Measurements from ENCODE around the gene PPM1A.

PPM1A gene

DNA sequence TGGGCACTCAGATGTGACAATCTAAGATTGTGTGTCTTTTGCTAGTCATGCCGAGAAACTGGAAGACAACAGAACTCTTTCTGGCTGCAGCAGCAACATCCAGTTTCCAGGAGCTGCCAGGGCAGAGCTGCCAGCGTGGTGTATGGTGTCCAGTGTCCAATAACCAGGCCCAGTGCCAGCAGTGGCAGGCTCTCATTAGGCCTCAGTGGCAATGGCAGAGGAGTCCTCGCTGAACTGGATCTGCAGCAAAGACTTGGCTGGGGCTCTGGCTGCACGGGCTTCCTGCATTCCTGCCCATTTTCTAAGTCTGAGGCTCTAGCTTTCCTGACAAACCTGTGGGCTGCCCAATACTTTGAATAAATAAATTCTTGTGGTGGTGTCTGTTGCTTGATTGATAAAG is 26.2 kb upstream of the PPM1A start:
- H3K4me2 ChIP-seq = no peak overlapping the region
- H3K4me3 ChIP-seq = no peak overlapping the region
- H4K20me1 ChIP-seq = no peaks in the 10 kb centered on the region
- no peak for TF ChIP-seq Cebpa-rat (IDR thresholded peaks at IDR 0.05)
- no peak overlapping the region for H3K9ac ChIP-seq
- H3K9me3 ChIP-seq (replicated peaks in 1 of 11) = no peaks in the 10 kb centered on the region
- no peaks in the 10 kb centered on the region for H3K36me3 ChIP-seq
- peaks cover 0 to 4% (median 0%) of the 10 kb centered on the region in 10 experiments; a peak in 1 of 20 replicates for H3K4me1 ChIP-seq
- no peak overlapping the region for H3K27ac ChIP-seq
- no peaks in the 10 kb centered on the region for H3K27me3 ChIP-seq

DNA sequence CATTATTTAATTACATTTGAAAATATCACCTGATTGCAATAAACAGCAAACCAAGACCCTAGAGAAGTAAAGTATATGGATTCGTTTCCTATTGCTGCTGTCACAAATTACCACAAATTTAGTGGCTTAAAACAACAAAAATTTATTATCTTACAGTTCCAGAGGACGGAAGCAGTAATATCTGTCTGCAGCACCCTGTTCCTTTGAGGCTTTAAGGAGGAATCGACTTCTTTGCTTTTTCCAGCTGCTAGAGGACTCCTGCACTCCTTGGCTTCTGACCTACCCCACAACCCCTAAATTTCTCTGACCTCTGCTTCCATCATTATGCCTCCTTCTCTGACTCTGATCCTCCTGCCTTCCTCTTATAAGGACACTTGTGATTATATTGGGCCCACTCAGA is 23.8 kb upstream of the PPM1A start:
- Histone ChIP-seq H3K4me1 (peaks cover 0 to 17% (median 6%) of the 10 kb centered on the region in 10 experiments; a peak in 8 of 20 replicates), H3K9ac (no peak overlapping the region), H3K9me3 (replicated peaks in 1 of 11) (no peaks in the 10 kb centered on the region), H3K27me3 (no peaks in the 10 kb centered on the region), H3K4me3 (no peak overlapping the region), H3K36me3 (no peaks in the 10 kb centered on the region), H3K4me2 (no peak overlapping the region), H4K20me1 (no peaks in the 10 kb centered on the region), H3K27ac (no peak overlapping the region)
- TF ChIP-seq Cebpa-rat (IDR thresholded peaks at IDR 0.05) = no peak

DNA sequence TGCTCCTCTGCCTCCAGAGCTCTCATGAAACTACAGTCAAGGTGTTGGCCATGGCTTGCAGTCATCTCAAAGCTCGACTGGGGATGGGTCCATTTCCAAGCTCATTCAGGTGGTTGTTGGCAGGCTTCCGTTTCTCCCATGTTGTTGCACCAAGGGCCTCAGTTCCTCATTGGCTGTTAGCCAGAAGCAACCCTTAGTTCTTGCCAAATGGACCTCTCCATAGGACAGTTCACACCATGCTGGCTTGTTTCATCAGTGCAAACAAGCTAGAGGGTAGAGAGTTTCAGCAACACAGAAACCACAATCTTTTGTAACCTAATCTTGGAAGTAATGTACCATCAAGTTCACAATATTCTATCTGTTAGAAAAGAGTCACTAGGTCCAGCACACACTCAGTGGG is 22.7 kb upstream of the PPM1A start:
- Histone ChIP-seq H3K4me2 (no peak overlapping the region), H3K4me1 (peaks cover 0 to 17% (median 6%) of the 10 kb centered on the region in 10 experiments; a peak in 8 of 20 replicates), H3K4me3 (no peak overlapping the region), H3K9me3 (replicated peaks in 1 of 11) (peaks cover 0 to 4% (median 0%) of the 10 kb centered on the region in 11 experiments; a peak in 6 of 22 replicates), H4K20me1 (no peaks in the 10 kb centered on the region), H3K27ac (no peak overlapping the region), H3K9ac (no peak overlapping the region), H3K36me3 (no peaks in the 10 kb centered on the region), H3K27me3 (no peaks in the 10 kb centered on the region)
- TF ChIP-seq Cebpa-rat (IDR thresholded peaks at IDR 0.05) = no peak

DNA sequence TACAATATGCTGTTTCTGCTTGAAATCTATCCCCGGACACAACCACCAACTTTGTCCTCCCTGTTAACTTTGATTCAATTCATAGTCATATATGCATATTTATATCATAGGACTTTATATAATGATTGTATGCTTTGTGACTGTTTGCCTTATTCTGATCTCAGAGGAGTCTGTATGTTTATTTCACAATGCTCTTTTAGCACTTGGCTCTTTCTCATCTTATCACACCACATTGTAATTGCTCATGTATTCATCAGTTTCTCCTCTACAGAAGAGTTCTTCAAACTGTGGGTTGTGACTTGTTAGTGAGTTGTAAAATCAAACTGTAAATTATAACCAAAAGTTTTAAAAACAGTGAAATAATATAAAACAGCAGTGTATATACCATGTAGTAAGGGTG is 21.7 kb upstream of the PPM1A start:
- peaks cover 0 to 17% (median 6%) of the 10 kb centered on the region in 10 experiments; a peak in 8 of 20 replicates for H3K4me1 ChIP-seq
- no peaks in the 10 kb centered on the region for H3K36me3 ChIP-seq
- H3K27ac ChIP-seq = no peak overlapping the region
- no peaks in the 10 kb centered on the region for H4K20me1 ChIP-seq
- TF ChIP-seq Cebpa-rat (IDR thresholded peaks at IDR 0.05) = no peak
- no peaks in the 10 kb centered on the region for H3K27me3 ChIP-seq
- H3K4me3 ChIP-seq = no peak overlapping the region
- H3K4me2 ChIP-seq = no peak overlapping the region
- H3K9ac ChIP-seq = no peak overlapping the region
- H3K9me3 ChIP-seq (replicated peaks in 1 of 11) = peaks cover 9 to 14% (median 10%) of the 10 kb centered on the region in 11 experiments; a peak in 19 of 22 replicates

DNA sequence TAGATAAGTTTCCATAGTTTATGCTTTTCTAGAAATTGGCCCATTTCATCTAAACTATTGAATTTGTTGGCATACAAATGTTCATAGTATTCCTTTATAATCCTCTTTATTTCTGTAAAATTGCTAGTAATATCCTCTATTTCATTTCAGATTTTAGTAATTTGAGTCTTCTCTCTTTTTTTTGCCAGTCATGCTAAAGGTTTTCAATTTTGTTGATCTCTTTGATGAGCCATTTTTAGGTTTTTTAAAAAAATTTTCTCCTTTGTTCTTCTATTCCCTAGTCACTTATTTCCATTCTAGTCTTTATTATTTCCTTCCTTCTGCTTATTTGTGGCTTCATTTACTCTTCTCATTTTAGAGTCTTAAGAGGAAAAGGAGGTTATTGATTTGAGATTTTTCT is 19.4 kb upstream of the PPM1A start:
- H3K27me3 ChIP-seq = no peaks in the 10 kb centered on the region
- peaks cover 13 to 24% (median 21%) of the 10 kb centered on the region in 11 experiments; a peak in 21 of 22 replicates for H3K9me3 ChIP-seq (replicated peaks in 1 of 11)
- H3K4me2 ChIP-seq = peak overlapping the region in 5 of 11 experiments; percentile 1 to 49 (median 18); a peak in 7 of 22 replicates

DNA sequence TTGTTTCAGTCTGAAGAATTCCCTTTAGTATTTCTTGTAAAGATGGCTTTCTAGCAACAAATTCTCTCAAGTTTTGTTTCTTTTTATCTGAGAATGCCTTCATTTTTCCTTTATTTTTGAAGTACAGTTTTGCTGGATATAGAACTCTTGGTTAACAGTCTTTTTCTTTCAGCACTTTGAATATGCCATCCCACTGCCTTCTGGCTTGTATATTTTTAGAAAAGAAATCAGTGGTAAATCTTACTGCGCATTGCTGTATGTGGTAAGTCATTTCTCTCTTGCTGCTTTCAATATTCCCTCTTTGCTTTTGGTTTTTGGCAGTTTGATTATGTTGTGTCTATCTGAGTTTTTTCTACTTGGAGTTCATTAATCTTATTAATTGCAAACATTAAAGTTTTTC is 16.8 kb upstream of the PPM1A start:
- Histone ChIP-seq H3K36me3 (no peaks in the 10 kb centered on the region), H3K4me1 (peaks cover 0 to 17% (median 6%) of the 10 kb centered on the region in 10 experiments; a peak in 8 of 20 replicates), H3K27ac (no peak overlapping the region), H3K9ac (no peak overlapping the region), H3K4me2 (no peak overlapping the region), H4K20me1 (no peaks in the 10 kb centered on the region), H3K27me3 (no peaks in the 10 kb centered on the region), H3K4me3 (no peak overlapping the region), H3K9me3 (replicated peaks in 1 of 11) (peaks cover 13 to 24% (median 21%) of the 10 kb centered on the region in 11 experiments; a peak in 21 of 22 replicates)
- no peak for TF ChIP-seq Cebpa-rat (IDR thresholded peaks at IDR 0.05)

More for the DNA sequence above, 19.4 kb upstream of the PPM1A start:
- H3K27ac ChIP-seq = no peak overlapping the region
- no peak for TF ChIP-seq Cebpa-rat (IDR thresholded peaks at IDR 0.05)
- H3K4me3 ChIP-seq = no peak overlapping the region
- H3K36me3 ChIP-seq = no peaks in the 10 kb centered on the region
- peaks cover 0 to 17% (median 6%) of the 10 kb centered on the region in 10 experiments; a peak in 8 of 20 replicates for H3K4me1 ChIP-seq
- H3K9ac ChIP-seq = no peak overlapping the region
- H4K20me1 ChIP-seq = no peaks in the 10 kb centered on the region

DNA sequence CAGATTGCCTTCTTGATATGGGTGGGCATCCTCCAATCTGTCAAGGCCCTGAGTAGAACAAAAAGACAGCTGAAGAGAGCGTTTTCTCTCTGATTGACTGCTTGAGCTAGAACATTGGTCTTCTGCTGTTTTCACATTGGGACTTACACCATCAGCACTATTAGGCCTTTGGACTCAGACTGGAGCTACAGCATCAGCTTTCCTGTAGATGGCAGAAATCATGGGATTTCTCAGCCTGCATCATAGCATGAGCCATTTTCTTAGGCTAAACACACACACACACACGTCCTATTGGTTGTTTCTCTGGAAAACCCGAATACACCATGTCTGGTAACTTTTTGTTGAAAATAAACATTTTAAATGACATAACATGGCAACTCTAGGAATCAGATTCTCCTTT is 15.8 kb upstream of the PPM1A start:
- H3K9me3 ChIP-seq (replicated peaks in 1 of 11) = peaks cover 13 to 24% (median 21%) of the 10 kb centered on the region in 11 experiments; a peak in 21 of 22 replicates
- H3K36me3 ChIP-seq = no peaks in the 10 kb centered on the region
- peaks cover 0 to 17% (median 6%) of the 10 kb centered on the region in 10 experiments; a peak in 8 of 20 replicates for H3K4me1 ChIP-seq
- no peaks in the 10 kb centered on the region for H4K20me1 ChIP-seq
- no peak overlapping the region for H3K4me2 ChIP-seq
- TF ChIP-seq Cebpa-rat (IDR thresholded peaks at IDR 0.05) = no peak
- no peak overlapping the region for H3K4me3 ChIP-seq
- no peak overlapping the region for H3K27ac ChIP-seq
- no peak overlapping the region for H3K9ac ChIP-seq
- H3K27me3 ChIP-seq = no peaks in the 10 kb centered on the region

DNA sequence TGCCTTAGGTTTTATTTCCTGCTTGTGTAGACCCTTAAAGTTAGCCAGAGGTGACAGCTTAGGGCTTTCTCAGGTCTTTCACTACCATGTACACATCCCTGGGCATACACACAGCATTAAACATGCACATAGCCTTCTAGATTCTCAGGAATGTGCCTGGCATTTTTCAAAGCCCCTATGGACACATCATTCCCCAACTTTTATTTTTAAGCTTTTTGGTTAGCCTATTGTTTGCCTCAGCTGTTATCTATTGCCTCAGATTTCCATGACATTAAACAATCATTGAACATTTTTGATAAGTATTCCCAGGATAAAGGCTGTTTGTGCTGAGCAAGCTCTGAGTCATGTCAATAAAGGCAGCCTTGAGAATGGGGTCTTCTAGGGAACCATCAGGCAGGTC is 15.1 kb upstream of the PPM1A start:
- Histone ChIP-seq H3K27me3 (no peaks in the 10 kb centered on the region), H3K36me3 (no peaks in the 10 kb centered on the region), H3K9ac (no peak overlapping the region), H3K27ac (no peak overlapping the region), H3K4me3 (no peak overlapping the region), H3K4me2 (no peak overlapping the region), H3K4me1 (peaks cover 0 to 15% (median 6%) of the 10 kb centered on the region in 10 experiments; a peak in 8 of 20 replicates), H4K20me1 (no peaks in the 10 kb centered on the region), H3K9me3 (replicated peaks in 1 of 11) (peaks cover 13 to 24% (median 21%) of the 10 kb centered on the region in 11 experiments; a peak in 21 of 22 replicates)
- TF ChIP-seq Cebpa-rat (IDR thresholded peaks at IDR 0.05) = no peak

DNA sequence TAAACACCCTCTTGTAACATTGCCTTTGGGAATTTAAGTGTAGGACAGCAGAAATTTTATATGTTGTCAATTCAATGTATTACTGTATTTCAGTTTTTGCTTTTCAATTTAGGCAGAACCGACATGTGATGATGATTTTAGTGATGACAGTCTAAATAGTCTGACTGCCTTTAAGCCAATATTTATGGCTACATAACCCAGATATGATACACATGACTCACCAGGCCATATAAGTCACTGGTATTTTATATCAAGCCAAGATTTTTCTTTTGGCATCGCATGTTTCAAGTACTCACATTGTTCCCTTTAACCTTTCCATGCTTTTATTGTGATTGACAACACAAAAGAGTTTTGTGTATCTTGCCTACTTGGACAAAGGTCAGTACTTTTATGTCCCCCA is 13.6 kb upstream of the PPM1A start:
- Histone ChIP-seq H3K4me2 (no peak overlapping the region), H3K4me3 (no peak overlapping the region), H3K4me1 (no peaks in the 10 kb centered on the region), H3K36me3 (no peaks in the 10 kb centered on the region), H3K9me3 (replicated peaks in 1 of 11) (peaks cover 13 to 24% (median 21%) of the 10 kb centered on the region in 11 experiments; a peak in 21 of 22 replicates), H3K9ac (no peak overlapping the region), H3K27ac (no peak overlapping the region), H3K27me3 (no peaks in the 10 kb centered on the region), H4K20me1 (no peaks in the 10 kb centered on the region)
- no peak for TF ChIP-seq Cebpa-rat (IDR thresholded peaks at IDR 0.05)

DNA sequence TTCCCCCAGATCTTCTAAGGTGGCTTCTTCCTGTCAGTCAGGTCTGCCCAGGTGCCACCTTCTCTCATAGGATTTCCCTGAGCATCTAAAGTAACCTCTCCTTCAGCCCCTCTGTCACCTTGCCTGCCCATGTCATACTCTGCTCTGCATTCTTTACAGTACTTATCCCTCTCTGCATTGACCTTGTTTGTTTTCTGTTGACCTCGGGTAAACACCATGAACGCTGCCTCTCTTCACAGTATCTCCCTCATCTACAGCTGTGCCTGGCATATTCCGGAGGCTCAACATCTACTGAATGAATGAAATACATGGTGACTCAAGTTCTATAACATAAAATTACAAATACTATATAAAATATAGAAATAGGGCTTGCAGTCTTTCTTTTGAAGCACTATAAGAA is 10.1 kb upstream of the PPM1A start:
- Histone ChIP-seq H3K4me2 (no peak overlapping the region), H3K9ac (no peak overlapping the region), H4K20me1 (no peaks in the 10 kb centered on the region), H3K4me1 (peaks cover 10 to 20% (median 12%) of the 10 kb centered on the region in 10 experiments), H3K36me3 (no peaks in the 10 kb centered on the region), H3K27me3 (no peaks in the 10 kb centered on the region), H3K9me3 (replicated peaks in 1 of 11) (peaks cover 0 to 2% (median 0%) of the 10 kb centered on the region in 11 experiments; a peak in 1 of 22 replicates), H3K27ac (no peak overlapping the region), H3K4me3 (no peak overlapping the region)
- no peak for TF ChIP-seq Cebpa-rat (IDR thresholded peaks at IDR 0.05)
